Stimulated activated naive CD4-positive, alpha-beta T cell (primary cell): ENCODE measurements around the gene MRPL47.
"Not testable (repeated sequence)": the region's sequence is repeated elsewhere in the genome, so short reads cannot be mapped to it uniquely, and the experiment has no call there.

Experiments used
- DNase-seq, 6 experiments: peaks; one replicate each; lab custom pipeline; 2025; lab: John Stamatoyannopoulos, UW

The MRPL47 gene

DNA sequence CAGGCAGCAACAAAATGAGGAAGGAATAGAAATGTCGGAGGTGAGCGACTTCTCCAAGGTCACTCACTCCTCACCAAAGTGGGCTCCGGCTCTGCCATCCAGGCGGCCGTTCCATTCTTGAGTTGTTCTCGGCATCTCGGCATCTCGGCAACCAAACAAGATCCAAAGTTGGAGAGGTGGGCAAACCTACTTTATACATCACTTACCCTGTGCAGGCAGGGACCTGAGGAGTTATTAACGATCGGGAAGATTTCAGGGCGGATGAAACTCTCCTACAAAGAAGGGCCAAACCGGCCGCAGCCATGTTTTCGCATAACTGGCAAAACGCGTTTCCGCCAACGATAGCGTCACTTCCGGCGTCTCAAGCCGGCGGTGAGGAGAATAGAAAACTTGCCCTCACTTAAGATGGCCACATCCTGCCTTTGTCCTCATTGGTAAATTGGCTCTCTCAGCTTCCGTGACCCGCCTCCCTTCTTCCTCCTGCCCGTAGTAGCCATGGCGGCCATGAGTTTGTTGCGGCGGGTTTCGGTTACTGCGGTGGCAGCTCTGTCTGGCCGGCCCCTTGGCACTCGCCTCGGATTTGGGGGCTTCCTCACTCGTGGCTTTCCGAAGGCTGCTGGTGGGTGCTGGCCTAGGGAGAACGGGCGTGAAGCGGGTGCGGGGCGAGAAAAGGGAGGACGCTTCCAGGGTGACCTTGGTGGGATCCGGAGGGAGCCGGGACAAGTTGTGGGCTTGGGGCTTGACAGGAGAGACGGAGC, at the start of gene MRPL47, which contains the start of gene NDUFB5:
TSS of gene MRPL47 (minus strand) at position 318 of the 758 bp plus-strand sequence. CDS start at position 304, 14 bp downstream.
TSS of gene NDUFB5 (plus strand) at position 474 of the 758 bp plus-strand sequence. CDS start at position 496, 22 bp downstream.
- DNase-seq = peak; percentile 78 to 92 (median 90)

GRCh38 chr3:179653096-179653797, 48.8 kb upstream of the MRPL47 start:
- DNase-seq = peak; percentile 33 to 78 (median 71)

- peak; percentile 28 to 79 (median 66) for DNase-seq
Observed at GRCh38 chr3:179652447-179653095, 48.1 kb upstream of the MRPL47 start, which contains the start of gene USP13. TSS of gene USP13 (plus strand) at chr3:179653040. CDS start at chr3:179653226, 186 bp downstream.

DNA sequence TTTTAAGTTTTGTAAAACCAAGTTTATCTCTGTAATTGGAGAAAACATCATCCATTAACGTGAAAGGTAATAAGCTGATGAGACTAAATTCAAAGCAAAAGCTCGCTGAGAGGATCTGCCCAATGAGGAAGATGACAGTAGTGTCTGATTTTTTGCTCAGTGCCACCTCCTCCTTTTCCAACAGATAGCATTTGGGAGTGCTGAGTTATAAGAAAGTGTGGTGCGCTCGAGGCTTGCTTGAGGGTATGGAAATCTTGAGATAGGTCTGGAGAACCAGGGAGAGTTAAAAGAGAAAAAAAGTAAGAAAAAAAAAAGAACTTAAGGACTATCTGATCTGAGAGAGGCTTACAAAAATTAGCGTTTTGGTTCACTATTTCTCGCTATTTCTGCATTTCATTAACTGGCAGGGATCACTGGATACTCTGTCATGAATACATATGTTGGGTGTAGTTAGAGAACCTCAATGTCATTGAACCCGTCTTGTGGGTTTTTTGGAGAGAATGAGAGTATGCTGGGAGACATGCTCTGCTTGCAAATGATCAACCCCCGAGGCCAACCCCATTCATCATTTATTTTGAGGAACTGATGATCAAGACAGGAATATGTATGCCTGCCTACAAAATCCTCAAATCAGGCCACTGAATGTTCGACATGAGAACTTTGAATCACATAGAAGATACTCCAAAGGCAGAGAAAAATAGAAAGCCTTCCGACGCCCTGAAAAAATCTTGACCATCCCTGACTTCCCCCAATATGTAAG, 47.4 kb upstream of the MRPL47 start:
- DNase-seq = peak in 1 of 6 experiments; percentile 15

- no peak for DNase-seq
Observed at GRCh38 chr3:179646177-179646576, 41.7 kb upstream of the MRPL47 start.

DNA sequence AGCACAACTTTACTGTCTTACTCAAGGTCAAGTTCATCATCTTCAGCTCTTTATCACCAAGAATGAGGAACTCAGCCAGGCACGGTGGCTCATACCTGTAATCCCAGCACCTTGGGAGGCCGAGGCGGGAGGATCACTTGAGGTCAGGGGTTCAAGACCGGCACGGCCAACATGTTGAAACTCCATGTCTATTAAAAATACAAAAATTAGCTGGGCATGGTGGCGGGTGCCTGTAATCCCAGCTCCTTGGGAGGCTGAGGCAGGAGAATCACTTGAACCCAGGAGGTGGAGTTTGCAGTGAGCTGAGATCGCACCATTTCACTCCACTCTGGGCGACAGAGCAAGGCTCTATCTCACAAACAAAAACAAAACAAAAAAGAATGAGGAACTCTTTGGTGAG, 39.4 kb upstream of the MRPL47 start:
- DNase-seq = not testable (repeated sequence)

DNA sequence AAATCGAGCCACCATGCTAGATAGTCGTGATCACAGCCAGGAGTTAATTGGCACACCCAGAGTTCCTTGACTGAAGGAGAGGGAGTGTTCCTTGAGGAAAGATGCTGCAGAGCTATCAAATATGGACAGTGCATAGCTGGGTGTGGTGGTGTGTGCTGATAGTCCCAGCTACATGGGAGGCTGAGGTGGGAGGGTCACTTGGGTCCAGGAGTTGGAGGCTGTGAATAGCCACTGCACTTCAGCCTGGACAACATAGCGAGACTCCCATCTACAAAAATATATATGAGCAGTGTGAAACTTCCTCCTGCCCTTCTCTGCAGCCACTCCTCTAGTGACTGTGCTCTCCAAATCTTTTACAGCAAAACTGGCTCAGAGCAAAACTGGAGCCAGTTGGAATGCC, 38.4 kb upstream of the MRPL47 start:
- DNase-seq = no peak

DNA sequence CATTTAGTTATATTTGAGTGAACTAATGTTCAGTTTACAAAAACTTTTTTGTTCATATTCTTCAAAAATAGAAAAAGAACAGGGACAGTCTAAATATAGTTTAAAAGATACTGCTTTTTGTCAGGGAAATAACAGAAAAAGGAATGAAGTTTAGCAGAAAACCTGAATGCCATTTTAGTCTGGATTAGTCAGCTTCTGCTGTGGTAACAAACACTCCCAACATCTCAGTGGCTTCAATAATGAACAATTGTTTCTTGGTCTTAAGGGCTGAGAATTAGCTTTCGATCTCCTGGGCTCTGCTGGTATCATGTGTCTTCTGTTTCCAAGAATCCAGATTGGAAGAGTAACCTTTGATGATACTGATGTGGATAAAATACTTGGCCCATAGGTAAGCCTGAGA, 36.0 kb upstream of the MRPL47 start:
- no peak for DNase-seq

DNA sequence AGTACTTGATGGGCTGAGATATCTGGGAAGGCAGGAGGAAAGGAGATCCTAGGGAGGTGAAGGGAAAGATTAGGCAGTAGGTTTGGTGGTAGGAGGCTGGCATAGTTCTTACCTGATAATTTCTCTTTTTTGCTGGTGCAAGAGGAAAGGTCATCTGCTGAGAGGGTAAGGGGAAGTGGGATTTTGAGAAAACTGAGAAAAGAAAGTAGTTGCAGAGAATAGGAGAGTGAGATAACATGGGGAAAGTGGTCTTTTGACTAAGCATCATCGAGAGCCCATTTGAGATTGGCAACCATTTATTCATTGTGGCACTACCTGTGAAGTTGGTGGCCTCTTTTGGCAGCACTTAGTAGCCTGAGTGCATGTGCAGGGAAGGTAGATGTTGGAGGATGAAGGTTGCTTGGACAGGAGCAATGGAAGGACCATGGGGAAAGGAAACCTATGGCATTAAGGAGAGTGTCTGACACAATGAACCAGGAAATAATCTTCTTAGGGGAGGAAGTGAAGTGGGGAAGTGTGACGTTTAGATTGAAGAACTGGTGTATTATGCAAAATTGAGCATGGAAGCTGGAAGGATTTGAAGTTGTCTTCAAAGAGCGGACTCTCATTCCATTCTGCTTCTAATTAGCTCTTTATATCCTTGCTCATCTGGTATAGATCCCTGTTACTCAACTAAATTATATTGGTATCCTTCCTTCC, 26.5 kb upstream of the MRPL47 start:
- DNase-seq = no peak

- no peak for DNase-seq
Observed at GRCh38 chr3:179624451-179624850, 20.0 kb upstream of the MRPL47 start.

GRCh38 chr3:179622023-179622422, 17.6 kb upstream of the MRPL47 start:
- DNase-seq = no peak

DNA sequence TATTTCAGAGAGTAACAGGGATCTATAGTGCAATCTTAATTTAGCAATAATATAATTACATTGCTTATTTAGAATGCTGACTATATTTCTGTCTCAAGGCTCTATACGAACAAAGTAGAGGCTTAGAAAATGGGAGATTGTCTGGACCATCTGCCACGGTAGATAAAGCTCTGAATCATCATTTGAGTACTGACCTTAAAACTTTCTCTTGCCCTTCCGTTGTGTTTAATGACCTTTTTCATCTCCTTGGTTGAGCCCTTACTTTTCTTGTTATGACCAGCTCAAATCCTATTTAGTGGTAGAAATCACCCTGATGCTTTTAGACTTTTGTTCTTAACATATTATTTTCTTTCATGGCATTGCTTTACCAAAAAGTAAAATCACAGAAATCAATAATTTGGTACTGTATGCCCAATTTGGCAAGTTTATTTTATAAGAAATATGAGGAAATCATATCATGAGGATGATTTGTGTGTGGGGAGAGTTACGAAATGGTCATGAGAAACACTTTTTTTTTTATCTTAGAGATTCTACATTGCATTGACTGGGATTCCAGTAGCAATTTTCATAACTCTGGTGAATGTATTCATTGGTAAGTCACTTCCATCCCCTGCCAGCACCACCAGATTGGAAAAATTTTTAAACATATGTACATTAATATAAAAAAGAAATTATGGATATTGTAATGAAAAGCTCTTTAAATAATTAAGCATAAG, 11.2 kb upstream of the MRPL47 start:
- DNase-seq = no peak

GRCh38 chr3:179613807-179614206, 9.4 kb upstream of the MRPL47 start:
- no peak for DNase-seq

GRCh38 chr3:179610066-179610465, 5.6 kb upstream of the MRPL47 start:
- DNase-seq = no peak

GRCh38 chr3:179608931-179609720, 4.7 kb upstream of the MRPL47 start:
- DNase-seq = no peak

DNA sequence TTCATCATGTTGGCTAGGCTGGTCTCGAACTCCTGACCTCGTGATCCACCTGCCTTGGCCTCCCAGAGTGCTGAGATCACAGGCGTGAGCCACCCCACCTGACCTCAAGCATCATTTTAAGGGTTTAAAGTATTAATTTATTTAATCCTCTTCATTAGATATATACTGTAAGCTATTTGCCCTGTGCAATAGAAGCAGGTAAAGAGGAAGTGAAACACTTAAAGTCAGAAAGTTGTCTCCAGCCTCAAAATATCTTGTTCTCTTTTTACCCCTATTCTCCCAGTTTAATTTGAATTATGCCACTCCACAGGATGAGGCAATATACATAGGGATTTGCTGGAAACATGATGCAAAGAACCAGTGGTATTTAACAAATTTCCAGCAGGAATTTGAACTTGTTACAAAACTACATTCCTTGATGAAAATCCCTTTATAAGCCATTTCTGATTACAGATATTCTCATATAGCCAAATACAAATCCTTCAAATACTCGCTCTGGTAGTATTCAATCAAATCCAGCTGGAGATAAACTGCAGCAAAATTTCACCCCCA, 2.2 kb upstream of the MRPL47 start:
- DNase-seq = no peak

- no peak for DNase-seq
Observed at GRCh38 chr3:179603831-179604230, 607 bp downstream of the MRPL47 start.

GRCh38 chr3:179603321-179603720, 1.1 kb downstream of the MRPL47 start:
- no peak for DNase-seq

DNA sequence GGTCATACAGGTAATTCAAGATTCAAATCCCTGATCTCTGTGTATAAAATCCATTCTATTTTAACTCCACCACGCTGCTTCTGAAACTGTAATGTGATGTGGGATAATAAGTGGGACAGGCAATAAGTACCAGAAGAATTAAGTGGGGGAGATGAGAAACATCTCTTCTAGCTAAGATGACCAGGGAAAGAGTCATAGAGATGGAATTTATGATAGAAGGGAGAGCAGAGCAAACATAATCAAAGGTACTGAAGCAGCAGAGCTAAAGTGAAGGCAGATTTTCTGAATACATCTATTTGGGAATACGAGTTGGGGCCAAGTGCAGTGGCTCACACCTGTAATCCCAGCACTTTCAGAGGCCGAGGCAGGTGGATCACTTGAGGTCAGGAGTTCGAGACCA, 4.9 kb downstream of the MRPL47 start:
- DNase-seq = no peak
